HCT116 (cell line): ENCODE measurements around the gene CTIF.

Experiments
- EZH2 ChIP-seq: fragments of 200-600 bp; sonication (generic); IDR thresholded peaks from 2 replicates; pipeline ENCODE4 v1.6.1; 2017; ENCODE audit warnings: antibody characterized with exemption, mixed run types
- POLR2A ChIP-seq: IDR thresholded peaks from 2 replicates; pipeline ENCODE4 v1.7.0; 2011; ENCODE audit warnings: borderline replicate concordance; ENCODE audit not compliant: insufficient read depth, insufficient read length; ENCODE audit errors: extremely low read depth
- RAD21 ChIP-seq: IDR thresholded peaks from 2 replicates; pipeline ENCODE4 v1.6.1; 2012; ENCODE audit warnings: low read depth, mild to moderate bottlenecking
- SIN3A ChIP-seq: IDR thresholded peaks from 2 replicates; pipeline ENCODE4 v1.6.1; 2012; ENCODE audit warnings: low read depth
- YY1 ChIP-seq: IDR thresholded peaks from 2 replicates; pipeline ENCODE4 v1.6.1; 2011; ENCODE audit warnings: low read length, low read depth, moderate library complexity, mild to moderate bottlenecking; ENCODE audit not compliant: insufficient replicate concordance; ENCODE audit errors: extremely low read depth
- ZBTB33 ChIP-seq: IDR thresholded peaks from 2 replicates; pipeline ENCODE4 v1.6.1; 2011; ENCODE audit warnings: mild to moderate bottlenecking, low read length, moderate library complexity; ENCODE audit not compliant: insufficient replicate concordance; ENCODE audit errors: extremely low read depth
- TF ChIP-seq, protein P1 (sequence below), 3 experiments: fragments of 200-600 bp in 1 of 3; sonication (generic) in 1 of 3; IDR thresholded peaks in 2 of 3; conservative IDR thresholded peaks in 1 of 3; 2 replicates each; pipeline ENCODE4 v1.5.1; 2012 to 2017; ENCODE audit warnings: low read depth in 2 of 3, low read length in 2 of 3, antibody characterized with exemption in 1 of 3, borderline replicate concordance in 1 of 3, control low read depth in 1 of 3, mild to moderate bottlenecking in 1 of 3, mixed read lengths in 1 of 3, mixed run types in 1 of 3, moderate library complexity in 1 of 3; ENCODE audit not compliant: insufficient read depth in 1 of 3
- TF ChIP-seq, protein P2 (sequence below): IDR thresholded peaks from 2 replicates; pipeline ENCODE4 v1.6.1; 2012

DNA sequence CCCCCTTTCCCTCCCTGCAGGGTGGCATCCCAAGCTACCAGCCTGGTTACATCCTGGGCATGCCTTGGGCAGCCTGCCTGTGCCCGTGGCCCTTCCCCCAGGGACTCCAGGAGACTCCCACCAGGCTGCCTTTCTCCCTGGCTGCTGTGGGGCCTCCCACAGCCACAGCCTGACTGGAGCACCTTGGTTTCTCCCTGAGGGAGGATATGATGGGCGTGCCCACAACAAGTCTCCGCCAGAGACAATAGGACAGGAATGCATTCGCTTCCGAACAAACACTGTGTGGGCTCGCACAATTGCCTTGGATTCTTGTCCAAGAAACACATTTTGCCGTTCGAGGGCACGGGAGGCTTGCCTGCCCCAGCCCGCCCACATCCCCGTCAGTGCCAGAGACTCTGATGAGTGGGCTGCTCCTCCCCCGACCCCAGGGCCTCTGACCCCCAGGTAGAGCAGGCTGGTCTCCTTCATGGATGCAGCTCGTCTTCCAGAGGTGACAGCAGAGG, 309.9 kb downstream of the CTIF start:
- TF ChIP-seq EZH2: no peak
- TF ChIP-seq, protein P1, sequence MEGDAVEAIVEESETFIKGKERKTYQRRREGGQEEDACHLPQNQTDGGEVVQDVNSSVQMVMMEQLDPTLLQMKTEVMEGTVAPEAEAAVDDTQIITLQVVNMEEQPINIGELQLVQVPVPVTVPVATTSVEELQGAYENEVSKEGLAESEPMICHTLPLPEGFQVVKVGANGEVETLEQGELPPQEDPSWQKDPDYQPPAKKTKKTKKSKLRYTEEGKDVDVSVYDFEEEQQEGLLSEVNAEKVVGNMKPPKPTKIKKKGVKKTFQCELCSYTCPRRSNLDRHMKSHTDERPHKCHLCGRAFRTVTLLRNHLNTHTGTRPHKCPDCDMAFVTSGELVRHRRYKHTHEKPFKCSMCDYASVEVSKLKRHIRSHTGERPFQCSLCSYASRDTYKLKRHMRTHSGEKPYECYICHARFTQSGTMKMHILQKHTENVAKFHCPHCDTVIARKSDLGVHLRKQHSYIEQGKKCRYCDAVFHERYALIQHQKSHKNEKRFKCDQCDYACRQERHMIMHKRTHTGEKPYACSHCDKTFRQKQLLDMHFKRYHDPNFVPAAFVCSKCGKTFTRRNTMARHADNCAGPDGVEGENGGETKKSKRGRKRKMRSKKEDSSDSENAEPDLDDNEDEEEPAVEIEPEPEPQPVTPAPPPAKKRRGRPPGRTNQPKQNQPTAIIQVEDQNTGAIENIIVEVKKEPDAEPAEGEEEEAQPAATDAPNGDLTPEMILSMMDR (IDR thresholded peaks at IDR 0.05 in 2 of 3, conservative IDR thresholded peaks at IDR 0.05 in 1 of 3; ENCODE audit: borderline replicate concordance in 1 of 3, insufficient read depth in 1 of 3, low read depth in 2 of 3, low read length in 2 of 3): no peak
- TF ChIP-seq ZBTB33: no peak
- TF ChIP-seq POLR2A: no peak
- TF ChIP-seq, protein P2, sequence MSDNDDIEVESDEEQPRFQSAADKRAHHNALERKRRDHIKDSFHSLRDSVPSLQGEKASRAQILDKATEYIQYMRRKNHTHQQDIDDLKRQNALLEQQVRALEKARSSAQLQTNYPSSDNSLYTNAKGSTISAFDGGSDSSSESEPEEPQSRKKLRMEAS: no peak
- no peak for TF ChIP-seq RAD21
- no peak for TF ChIP-seq YY1
- TF ChIP-seq SIN3A: no peak
